RWPE2 (cell line): ENCODE data around the gene YOD1.

Source experiments
- ATAC-seq: fragments of 200-7000 bp; cut with Tn5 transposase; 3 replicates; pipeline ENCODE4 v1.9.1; 2021; ENCODE audit warnings: low read depth
- DNase-seq: peaks from one replicate; pipeline ENCODE4 v3.0.0-alpha.2; 2020; ENCODE audit warnings: low spot score
- H3K27ac ChIP-seq: fragments of 450-650 bp; 2 replicates; pipeline ENCODE4 v1.5.1; 2017; ENCODE audit warnings: mild to moderate bottlenecking; ENCODE audit not compliant: poor library complexity, severe bottlenecking
- H3K27me3 ChIP-seq: fragments of 250-450 bp; sonication (Bioruptor Pico); 2 replicates; pipeline ENCODE4 v1.5.1; 2021; ENCODE audit warnings: mild to moderate bottlenecking, moderate library complexity; ENCODE audit not compliant: insufficient read depth, poor library complexity, severe bottlenecking
- H3K36me3 ChIP-seq: fragments of 250-450 bp; sonication (Bioruptor Pico); 2 replicates; pipeline ENCODE4 v1.5.1; 2020; ENCODE audit warnings: low read depth, mild to moderate bottlenecking, moderate library complexity
- H3K4me1 ChIP-seq: fragments of 250-450 bp; sonication (Bioruptor Pico); 2 replicates; pipeline ENCODE4 v1.5.1; 2021; ENCODE audit warnings: mild to moderate bottlenecking, moderate library complexity; ENCODE audit not compliant: insufficient read depth, poor library complexity, severe bottlenecking
- H3K4me3 ChIP-seq: fragments of 250-450 bp; sonication (Bioruptor Pico); 2 replicates; pipeline ENCODE4 v1.5.1; 2021; ENCODE audit warnings: mild to moderate bottlenecking, moderate library complexity; ENCODE audit not compliant: severe bottlenecking
- H3K9me3 ChIP-seq: fragments of 250-450 bp; sonication (Bioruptor Pico); 2 replicates; pipeline ENCODE4 v1.5.1; 2021; ENCODE audit warnings: mild to moderate bottlenecking, moderate library complexity; ENCODE audit not compliant: severe bottlenecking
- CTCF ChIP-seq: fragments of 450-650 bp; IDR thresholded peaks from one replicate; pipeline ENCODE4 v1.5.1; 2017; ENCODE audit warnings: mild to moderate bottlenecking, moderate library complexity; ENCODE audit not compliant: poor library complexity, severe bottlenecking

The YOD1 gene

GRCh38 chr1:207063014-207063413, 12.0 kb upstream of the YOD1 start:
- Histone ChIP-seq H3K27ac (no peak overlapping the region), H3K36me3 (peaks cover 50% of the 10 kb centered on the region), H3K9me3 (no peaks in the 10 kb centered on the region), H3K27me3 (no peaks in the 10 kb centered on the region), H3K4me3 (no peak overlapping the region), H3K4me1 (no peaks in the 10 kb centered on the region)
- no peak for TF ChIP-seq CTCF
- ATAC-seq (no peak), DNase-seq (no peak)

- Histone ChIP-seq H3K36me3 (peaks cover 47% of the 10 kb centered on the region), H3K4me1 (no peaks in the 10 kb centered on the region), H3K9me3 (no peaks in the 10 kb centered on the region), H3K4me3 (no peak overlapping the region), H3K27me3 (no peaks in the 10 kb centered on the region), H3K27ac (no peak overlapping the region)
- ATAC-seq (no peak), DNase-seq (no peak)
- no peak for TF ChIP-seq CTCF
Observed at GRCh38 chr1:207062058-207062457, 11.1 kb upstream of the YOD1 start.

- DNase-seq: no peak
- no peaks in the 10 kb centered on the region for H3K4me1 ChIP-seq
- no peak for ATAC-seq
- H3K27me3 ChIP-seq: no peaks in the 10 kb centered on the region
- no peak for TF ChIP-seq CTCF
- peaks cover 41% of the 10 kb centered on the region for H3K36me3 ChIP-seq
- no peaks in the 10 kb centered on the region for H3K9me3 ChIP-seq
- no peak overlapping the region for H3K4me3 ChIP-seq
- H3K27ac ChIP-seq: no peak overlapping the region
Observed at GRCh38 chr1:207060596-207060995, 9.6 kb upstream of the YOD1 start.

- Histone ChIP-seq H3K27me3 (no peaks in the 10 kb centered on the region), H3K27ac (no peak overlapping the region), H3K4me3 (no peak overlapping the region), H3K4me1 (no peaks in the 10 kb centered on the region), H3K9me3 (no peaks in the 10 kb centered on the region), H3K36me3 (peaks cover 40% of the 10 kb centered on the region)
- DNase-seq (no peak), ATAC-seq (no peak)
- TF ChIP-seq CTCF: no peak
Observed at GRCh38 chr1:207059881-207060280, 8.9 kb upstream of the YOD1 start.

- no peaks in the 10 kb centered on the region for H3K27me3 ChIP-seq
- no peak overlapping the region for H3K27ac ChIP-seq
- TF ChIP-seq CTCF: no peak
- no peaks in the 10 kb centered on the region for H3K9me3 ChIP-seq
- no peak overlapping the region for H3K4me3 ChIP-seq
- H3K4me1 ChIP-seq: no peaks in the 10 kb centered on the region
- DNase-seq (no peak), ATAC-seq (no peak)
- H3K36me3 ChIP-seq: peaks cover 40% of the 10 kb centered on the region
Observed at GRCh38 chr1:207058878-207059867, 8.2 kb upstream of the YOD1 start.
